ENCODE measurements around the gene ZMYM3.

DNA sequence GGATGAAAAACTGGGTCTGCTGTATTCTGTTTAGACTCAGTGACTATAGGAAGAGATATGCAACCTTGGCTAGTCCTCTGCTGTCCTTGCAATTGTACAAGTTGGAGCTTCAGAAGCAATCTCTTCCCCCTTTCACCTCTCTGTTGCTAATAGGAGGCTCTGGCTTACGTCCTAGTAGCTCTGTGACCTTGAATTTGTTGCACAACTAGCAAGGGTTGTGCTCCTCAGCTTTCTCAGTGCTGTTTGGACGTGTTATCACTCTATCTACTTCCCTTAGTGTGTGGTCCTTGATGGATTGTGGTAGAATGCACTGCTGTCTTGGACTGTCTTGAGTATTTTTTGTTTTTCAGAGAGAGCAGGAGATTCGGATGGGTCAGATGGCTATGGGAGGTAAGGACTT, 44.2 kb upstream of the ZMYM3 start:
- no peak for TF ChIP-seq EZH2 (IDR thresholded peaks at IDR 0.05; ENCODE audit: borderline replicate concordance, low read depth, low read length, poor library complexity, severe bottlenecking)
- TF ChIP-seq, protein P1, sequence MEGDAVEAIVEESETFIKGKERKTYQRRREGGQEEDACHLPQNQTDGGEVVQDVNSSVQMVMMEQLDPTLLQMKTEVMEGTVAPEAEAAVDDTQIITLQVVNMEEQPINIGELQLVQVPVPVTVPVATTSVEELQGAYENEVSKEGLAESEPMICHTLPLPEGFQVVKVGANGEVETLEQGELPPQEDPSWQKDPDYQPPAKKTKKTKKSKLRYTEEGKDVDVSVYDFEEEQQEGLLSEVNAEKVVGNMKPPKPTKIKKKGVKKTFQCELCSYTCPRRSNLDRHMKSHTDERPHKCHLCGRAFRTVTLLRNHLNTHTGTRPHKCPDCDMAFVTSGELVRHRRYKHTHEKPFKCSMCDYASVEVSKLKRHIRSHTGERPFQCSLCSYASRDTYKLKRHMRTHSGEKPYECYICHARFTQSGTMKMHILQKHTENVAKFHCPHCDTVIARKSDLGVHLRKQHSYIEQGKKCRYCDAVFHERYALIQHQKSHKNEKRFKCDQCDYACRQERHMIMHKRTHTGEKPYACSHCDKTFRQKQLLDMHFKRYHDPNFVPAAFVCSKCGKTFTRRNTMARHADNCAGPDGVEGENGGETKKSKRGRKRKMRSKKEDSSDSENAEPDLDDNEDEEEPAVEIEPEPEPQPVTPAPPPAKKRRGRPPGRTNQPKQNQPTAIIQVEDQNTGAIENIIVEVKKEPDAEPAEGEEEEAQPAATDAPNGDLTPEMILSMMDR (conservative IDR thresholded peaks at IDR 0.05; ENCODE audit: low read depth, low read length): no peak
